Subcutaneous adipose tissue (tissue), 4 donors: Measurements from ENCODE around the gene TCP11L2. TPM values are rescaled to one million over a fixed set of nuclear protein-coding genes. Genes with fewer than 3 reads are reported as not detected.

ENCODE experiments used
- total RNA-seq, 4 donors: library from RNA; depleted of rRNA; stranded (reverse); fragments of >200 nt; gene quantifications; one replicate each; pipeline ENCODE4 v1.1.0, GENCODE V29; 2016
- TF ChIP-seq, protein P1 (sequence below): fragments of 450-650 bp; IDR thresholded peaks from one replicate; pipeline ENCODE4 v1.5.1; 2016; ENCODE audit warnings: low read depth, mild to moderate bottlenecking, control low read depth, antibody characterized with exemption, moderate library complexity

TCP11L2 gene
- total RNA-seq, 4 donors from 2014 or later: 25.2 to 48.8 (median 38.8) TPM

GRCh38 chr12:106301241-106301610 is 1.3 kb upstream of the TCP11L2 start:
- TF ChIP-seq, protein P1, sequence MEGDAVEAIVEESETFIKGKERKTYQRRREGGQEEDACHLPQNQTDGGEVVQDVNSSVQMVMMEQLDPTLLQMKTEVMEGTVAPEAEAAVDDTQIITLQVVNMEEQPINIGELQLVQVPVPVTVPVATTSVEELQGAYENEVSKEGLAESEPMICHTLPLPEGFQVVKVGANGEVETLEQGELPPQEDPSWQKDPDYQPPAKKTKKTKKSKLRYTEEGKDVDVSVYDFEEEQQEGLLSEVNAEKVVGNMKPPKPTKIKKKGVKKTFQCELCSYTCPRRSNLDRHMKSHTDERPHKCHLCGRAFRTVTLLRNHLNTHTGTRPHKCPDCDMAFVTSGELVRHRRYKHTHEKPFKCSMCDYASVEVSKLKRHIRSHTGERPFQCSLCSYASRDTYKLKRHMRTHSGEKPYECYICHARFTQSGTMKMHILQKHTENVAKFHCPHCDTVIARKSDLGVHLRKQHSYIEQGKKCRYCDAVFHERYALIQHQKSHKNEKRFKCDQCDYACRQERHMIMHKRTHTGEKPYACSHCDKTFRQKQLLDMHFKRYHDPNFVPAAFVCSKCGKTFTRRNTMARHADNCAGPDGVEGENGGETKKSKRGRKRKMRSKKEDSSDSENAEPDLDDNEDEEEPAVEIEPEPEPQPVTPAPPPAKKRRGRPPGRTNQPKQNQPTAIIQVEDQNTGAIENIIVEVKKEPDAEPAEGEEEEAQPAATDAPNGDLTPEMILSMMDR: no peak

DNA sequence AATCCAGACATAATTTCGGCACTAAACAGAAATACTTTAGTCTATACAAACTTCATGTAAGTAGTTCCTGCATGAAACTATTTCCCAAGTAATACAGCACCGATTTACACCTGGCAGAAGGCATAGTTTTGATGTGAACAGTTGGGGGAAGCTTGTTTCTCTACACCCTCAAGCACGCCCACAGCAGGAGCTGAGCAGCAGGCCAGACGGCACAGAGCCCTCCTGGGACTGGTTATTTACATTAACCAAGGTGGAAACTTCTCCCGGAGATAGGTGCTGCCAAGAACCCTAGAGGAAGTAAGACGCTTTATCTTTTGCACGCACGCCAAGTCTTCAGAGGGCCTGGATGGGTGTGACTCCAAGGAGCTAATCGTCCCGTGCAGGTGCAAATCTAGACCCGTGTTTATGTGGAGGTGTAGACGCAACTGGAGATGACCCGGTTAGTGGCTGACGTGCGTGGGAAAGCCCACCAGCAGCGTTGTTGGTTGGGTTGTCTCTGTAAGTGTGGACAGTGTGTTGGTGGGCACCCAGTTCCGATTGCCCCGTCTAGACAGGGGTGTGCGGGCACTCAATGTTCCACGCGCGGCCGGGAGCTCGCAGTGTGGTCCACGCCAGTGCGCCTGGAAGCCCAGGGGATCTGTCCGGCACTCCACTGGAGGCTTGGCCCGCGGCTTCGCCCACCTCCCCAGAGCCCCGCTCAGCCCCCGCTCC is 767 bp upstream of the TCP11L2 start:
- TF ChIP-seq, protein P1: no peak

DNA sequence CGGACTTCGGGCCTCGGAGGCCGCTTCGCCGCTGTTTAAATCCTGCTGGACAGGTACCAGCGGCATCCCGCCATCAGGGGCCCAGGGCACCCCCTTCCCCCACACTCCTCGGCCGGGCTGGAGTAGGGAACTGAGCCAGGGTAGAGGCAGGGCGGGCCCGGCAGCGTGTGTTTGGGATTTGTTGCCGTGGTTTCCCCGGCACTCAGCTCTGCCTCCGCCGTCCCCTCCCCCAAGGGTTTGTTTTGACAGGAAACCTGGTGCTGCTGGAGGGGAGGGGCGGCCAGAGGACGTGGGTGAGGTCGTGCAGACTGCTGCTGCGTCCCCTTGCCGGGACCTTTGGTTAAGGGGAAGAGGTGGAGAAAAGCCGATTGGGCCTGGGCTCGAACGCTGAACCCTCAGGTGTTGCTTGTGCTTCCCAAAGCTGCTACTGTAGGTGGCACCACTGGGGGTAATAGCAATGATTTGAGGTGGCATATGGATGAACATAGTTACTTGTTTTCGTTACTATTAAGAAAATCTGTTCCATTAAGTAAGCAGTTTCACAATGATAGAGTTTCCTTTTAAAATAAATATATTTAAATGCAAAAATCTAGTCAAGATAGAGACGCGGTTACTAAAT is 778 bp downstream of the TCP11L2 start:
- TF ChIP-seq, protein P1: no peak

GRCh38 chr12:106304001-106304421 is 1.5 kb downstream of the TCP11L2 start:
- TF ChIP-seq, protein P1: no peak

- TF ChIP-seq, protein P1: no peak
Observed at GRCh38 chr12:106304797-106305196, 2.3 kb downstream of the TCP11L2 start.

- TF ChIP-seq, protein P1: no peak
Observed at GRCh38 chr12:106305376-106305775, 2.8 kb downstream of the TCP11L2 start.

GRCh38 chr12:106307181-106307580 is 4.6 kb downstream of the TCP11L2 start:
- TF ChIP-seq, protein P1: no peak
